Kidney glomerular epithelial cell (primary cell): Measurements from ENCODE around the gene VSTM2L.
"Not testable (repeated sequence)": the region's sequence is repeated elsewhere in the genome, so short reads cannot be mapped to it uniquely, and the experiment has no call there.

Experiments
- DNase-seq: peaks from one replicate; lab custom pipeline; 2025; lab: John Stamatoyannopoulos, UW

The VSTM2L gene

DNA sequence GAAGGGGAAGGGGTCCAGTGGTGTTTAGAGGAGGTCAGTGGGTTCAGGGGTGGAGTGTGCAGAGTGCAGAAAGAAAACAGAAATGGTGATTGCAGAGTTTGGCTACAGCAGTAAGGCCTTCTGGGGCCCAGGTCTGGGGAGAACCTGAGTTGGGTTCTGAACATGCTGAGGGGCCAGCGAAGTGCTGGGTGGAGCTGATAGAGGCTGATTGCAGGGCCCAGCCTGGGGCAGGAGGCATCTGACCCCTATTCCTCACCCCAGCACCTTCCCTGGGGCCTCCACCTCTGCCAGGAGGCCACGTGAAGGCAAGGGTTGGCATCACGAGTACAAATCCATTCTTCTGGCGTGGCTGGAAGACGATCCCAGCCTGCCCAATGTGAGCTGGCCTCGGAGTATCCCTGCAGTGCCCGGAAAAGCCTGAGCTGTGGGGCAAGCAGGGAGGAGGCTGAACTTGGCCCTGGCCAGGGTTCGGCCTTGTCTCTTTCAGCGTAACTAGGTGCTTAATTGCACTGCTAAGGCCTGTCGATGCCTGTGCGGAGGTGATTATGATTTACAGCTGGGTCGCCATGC lies 35.3 kb downstream of the VSTM2L start:
- no peak for DNase-seq

GRCh38 chr20:37938954-37939353 lies 36.0 kb downstream of the VSTM2L start:
- DNase-seq, result no peak

DNA sequence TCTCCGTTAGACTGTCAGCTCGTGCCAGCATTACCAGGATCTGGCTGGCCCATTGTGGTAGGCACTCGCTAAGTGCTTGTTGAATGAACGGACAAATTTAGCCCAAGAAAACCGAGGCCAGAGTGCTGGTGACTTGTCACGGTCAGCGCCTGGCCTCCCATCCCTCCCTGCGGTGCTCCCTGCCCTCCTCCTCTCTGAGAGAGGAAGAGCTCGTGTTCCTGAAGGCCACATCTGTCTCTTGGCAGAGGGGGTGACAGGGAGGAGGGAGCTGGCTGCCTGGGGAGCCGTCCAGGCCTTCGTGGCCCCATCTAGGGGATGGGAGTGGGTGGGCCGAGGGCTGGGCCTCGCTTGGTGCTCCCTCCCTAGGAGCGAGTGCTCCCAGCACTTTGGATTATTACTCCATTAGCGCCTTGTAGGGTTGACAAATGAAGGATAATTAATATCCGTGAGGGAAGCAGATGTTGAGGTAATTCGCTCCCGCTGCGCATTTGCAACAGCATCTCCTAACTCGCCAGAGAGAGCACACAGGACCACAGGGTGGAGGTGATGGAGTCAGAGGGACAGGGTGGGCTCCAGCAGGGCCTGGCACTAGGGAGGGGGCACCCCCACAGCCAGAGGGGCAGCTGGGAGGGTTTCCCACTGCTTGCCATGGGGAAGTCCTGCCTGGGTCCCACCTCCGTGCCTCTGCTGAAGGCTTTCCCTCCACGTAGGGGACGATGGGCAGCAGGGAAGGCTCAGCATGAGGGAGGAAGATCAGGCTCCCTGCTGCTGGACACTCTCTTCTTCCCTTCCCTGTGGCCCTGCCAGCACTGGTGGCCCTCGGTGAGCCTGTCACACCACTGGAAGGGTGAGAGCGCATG lies 37.0 kb downstream of the VSTM2L start:
- no peak for DNase-seq

DNA sequence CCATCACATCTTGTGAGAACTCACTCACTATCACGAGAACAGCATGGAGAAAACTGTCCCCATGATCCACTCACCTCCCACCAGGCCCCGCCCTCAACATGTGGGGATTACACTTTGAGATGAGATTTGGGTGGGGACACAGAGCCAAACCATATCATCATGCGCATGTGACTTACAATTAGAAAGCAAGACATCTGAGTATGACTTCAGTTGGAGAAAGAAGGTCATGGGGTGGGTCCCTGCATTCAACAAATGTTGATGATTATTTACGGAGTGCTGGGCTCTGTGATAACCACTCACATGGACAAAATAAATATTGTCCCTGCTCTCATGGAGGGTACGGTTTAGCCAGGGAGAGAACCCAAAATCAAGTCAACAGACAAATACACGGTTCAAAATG lies 37.9 kb downstream of the VSTM2L start:
- no peak for DNase-seq

GRCh38 chr20:37941332-37941731 lies 38.4 kb downstream of the VSTM2L start:
- no peak for DNase-seq

GRCh38 chr20:37941992-37942391 lies 39.1 kb downstream of the VSTM2L start:
- no peak for DNase-seq

GRCh38 chr20:37943033-37943432 lies 40.1 kb downstream of the VSTM2L start:
- DNase-seq, result no peak

GRCh38 chr20:37943501-37944455 lies 40.9 kb downstream of the VSTM2L start:
- DNase-seq, result no peak

GRCh38 chr20:37944456-37944981 lies 41.6 kb downstream of the VSTM2L start:
- no peak for DNase-seq

GRCh38 chr20:37945091-37945547 lies 42.2 kb downstream of the VSTM2L start:
- DNase-seq, result no peak

- no peak for DNase-seq
These were observed 44.0 kb downstream of the VSTM2L start for GRCh38 chr20:37946946-37947345.

- DNase-seq, result no peak
These were observed 45.0 kb downstream of the VSTM2L start for GRCh38 chr20:37947943-37948342.

GRCh38 chr20:37948956-37949355 lies 46.0 kb downstream of the VSTM2L start:
- DNase-seq, result no peak

DNA sequence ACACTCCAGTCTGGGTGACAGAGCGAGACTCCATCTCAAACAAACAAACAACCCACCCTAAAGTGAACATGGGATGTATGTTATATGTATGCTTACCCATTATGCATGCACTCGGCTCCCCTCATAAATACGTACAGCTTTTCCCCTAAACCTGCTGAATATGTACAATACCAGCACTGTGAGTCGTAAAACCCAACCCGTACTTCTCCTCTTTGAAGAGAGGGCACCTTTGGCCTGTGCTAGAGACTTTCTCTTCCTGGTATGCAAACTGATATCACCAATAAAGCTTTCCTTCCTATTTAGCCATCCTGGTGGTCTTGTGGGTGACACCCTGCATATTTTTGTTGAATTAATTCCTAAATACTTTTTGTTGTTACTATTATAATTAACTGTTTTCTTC lies 51.3 kb downstream of the VSTM2L start:
- no peak for DNase-seq

GRCh38 chr20:37954626-37955025 lies 51.7 kb downstream of the VSTM2L start:
- no peak for DNase-seq

- no peak for DNase-seq
These were observed 52.6 kb downstream of the VSTM2L start for GRCh38 chr20:37955511-37955910.

- no peak for DNase-seq
These were observed 53.2 kb downstream of the VSTM2L start for GRCh38 chr20:37956107-37956585.

DNA sequence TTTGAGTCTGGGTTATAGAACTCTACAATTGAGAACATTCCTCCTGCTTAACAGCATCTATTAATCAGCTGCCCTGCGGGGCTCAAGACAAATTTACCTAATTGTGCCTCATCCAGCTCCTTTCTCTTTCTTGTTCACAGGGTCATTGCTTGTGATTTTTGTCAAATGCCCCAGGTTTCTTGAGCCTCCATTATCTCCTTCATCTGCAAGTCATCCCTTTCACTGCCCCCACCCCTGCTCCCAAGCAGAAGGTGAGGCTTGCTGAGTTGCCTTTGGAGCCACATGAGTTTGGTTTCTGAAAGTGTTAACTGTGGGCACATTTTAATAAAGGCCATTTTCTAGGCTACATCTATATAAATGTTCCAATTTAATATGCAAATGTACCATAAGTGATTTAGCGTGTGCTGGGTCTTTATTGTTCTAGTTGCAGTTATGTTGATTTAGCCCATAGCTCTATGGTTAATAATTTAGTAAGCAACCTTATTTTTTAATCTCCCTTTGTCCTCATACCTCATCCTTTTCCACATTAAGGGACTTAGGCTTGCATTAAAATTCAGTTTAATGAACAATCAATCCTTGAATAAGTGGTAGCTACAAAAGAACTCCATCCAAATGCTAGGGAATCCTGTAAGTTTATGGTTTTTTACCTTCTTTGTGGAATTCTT lies 56.1 kb downstream of the VSTM2L start:
- DNase-seq, result no peak

DNA sequence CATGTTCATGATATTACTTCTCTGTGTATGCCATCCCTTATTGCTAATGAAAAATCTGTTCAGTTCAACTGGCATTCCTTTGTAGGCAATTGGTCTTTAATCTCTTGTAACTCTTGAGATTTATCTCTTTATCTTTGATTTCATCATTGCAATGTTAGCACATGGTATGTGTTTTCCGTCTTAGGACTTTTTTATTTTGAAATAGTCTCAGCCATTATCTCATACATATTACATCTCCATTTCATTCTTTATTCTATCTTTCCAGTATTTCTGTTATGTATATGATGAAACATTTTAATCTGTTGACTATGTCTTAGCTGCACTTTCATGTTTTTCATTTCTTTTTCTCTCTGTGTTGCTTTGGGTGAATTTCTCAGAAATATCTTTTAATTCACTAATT lies 58.1 kb downstream of the VSTM2L start:
- DNase-seq, result no peak

DNA sequence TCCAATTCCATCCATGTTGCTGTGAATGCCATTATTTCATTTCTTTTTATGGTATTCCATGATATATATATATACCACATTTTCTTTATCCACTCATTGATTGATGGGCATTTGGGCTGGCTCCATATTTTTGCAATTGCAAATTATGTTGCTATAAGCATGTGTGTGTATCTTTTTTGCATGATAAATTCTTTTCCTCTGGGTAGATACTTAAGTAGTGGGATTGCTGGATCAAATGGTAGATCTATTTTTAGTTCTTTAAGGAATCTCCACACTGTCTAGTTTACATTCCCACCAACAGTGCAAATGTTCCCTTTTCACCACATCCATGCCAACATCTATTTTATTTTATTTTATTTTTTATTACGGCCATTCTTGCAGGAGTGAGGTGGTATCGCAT lies 60.6 kb downstream of the VSTM2L start:
- not testable (repeated sequence) for DNase-seq

GRCh38 chr20:37968841-37969401 lies 66.0 kb downstream of the VSTM2L start:
- DNase-seq, result no peak
